ENCODE results near the gene MAP2K7.

The MAP2K7 gene

DNA sequence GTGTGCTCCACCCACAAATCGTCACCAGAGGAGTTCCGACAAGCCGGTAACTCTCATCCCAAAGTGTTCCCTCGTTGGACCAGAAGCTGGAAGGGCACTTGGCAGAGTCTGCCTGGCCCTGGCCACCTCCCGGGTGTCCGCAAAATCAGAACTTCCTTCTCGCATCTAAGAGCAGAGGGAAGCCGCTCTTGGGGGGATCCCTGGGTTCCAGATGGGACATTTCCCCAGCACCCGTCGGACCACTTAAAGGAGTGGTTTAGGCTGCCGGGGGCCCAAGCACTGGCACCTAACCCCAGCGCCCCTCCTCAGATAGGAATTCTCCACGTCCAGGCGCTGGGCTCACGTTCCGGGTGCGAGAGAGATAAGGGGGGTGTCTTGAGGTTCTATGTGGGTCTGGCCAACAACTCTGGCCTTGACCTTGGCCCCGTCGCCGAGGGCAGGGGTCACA lies 857 bp upstream of the MAP2K7 start:
- H3K27ac Mint-ChIP-seq, result peak overlapping the region; percentile 90
- H3K4me3 Mint-ChIP-seq, result peak overlapping the region; percentile 83
- peaks cover 33% of the 10 kb centered on the region for H3K27me3 Mint-ChIP-seq (ENCODE audit: low read depth, poor library complexity)
- no peaks in the 10 kb centered on the region for H3K36me3 Mint-ChIP-seq (ENCODE audit: low read depth)
- no peaks in the 10 kb centered on the region for H3K9me3 Mint-ChIP-seq
- TF ChIP-seq, protein P1, sequence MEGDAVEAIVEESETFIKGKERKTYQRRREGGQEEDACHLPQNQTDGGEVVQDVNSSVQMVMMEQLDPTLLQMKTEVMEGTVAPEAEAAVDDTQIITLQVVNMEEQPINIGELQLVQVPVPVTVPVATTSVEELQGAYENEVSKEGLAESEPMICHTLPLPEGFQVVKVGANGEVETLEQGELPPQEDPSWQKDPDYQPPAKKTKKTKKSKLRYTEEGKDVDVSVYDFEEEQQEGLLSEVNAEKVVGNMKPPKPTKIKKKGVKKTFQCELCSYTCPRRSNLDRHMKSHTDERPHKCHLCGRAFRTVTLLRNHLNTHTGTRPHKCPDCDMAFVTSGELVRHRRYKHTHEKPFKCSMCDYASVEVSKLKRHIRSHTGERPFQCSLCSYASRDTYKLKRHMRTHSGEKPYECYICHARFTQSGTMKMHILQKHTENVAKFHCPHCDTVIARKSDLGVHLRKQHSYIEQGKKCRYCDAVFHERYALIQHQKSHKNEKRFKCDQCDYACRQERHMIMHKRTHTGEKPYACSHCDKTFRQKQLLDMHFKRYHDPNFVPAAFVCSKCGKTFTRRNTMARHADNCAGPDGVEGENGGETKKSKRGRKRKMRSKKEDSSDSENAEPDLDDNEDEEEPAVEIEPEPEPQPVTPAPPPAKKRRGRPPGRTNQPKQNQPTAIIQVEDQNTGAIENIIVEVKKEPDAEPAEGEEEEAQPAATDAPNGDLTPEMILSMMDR (IDR thresholded peaks at IDR 0.05), result no peak
- H3K4me1 Mint-ChIP-seq, result peaks cover 33% of the 10 kb centered on the region
- DNase-seq, result no peak

GRCh38 chr19:7904074-7905020 lies 670 bp downstream of the MAP2K7 start:
- TF ChIP-seq, protein P1 (IDR thresholded peaks at IDR 0.05), result no peak
- Mint-ChIP-seq H3K36me3 (ENCODE audit: low read depth) (no peaks in the 10 kb centered on the region), H3K27me3 (ENCODE audit: low read depth, poor library complexity) (peaks cover 29% of the 10 kb centered on the region), H3K27ac (peak overlapping the region; percentile 46), H3K9me3 (no peaks in the 10 kb centered on the region), H3K4me3 (peak overlapping the region; percentile 89), H3K4me1 (peaks cover 32% of the 10 kb centered on the region)
- peak; percentile 58 for DNase-seq

DNA sequence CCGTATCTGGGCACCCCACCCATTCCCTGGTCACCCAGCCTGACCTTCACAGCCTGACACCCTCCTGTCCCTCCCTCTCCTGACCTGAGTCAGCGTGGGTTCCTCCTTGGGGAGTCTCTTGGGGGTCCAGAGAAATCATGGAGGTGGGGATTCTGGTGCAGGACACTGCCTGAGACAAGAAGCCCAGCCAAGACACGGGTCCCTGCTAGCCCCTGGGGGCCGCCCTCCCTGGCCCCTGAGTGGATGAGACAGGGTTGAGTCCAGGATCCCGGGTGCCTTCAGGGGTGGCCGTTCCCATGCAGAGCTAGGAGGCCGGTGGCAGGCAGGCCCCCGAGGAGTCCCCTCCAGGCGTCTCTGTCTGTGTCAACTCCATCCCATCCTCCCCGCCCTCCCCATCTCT lies 1.6 kb downstream of the MAP2K7 start:
- Mint-ChIP-seq H3K27ac (no peak overlapping the region), H3K9me3 (no peaks in the 10 kb centered on the region), H3K4me3 (peak overlapping the region; percentile 89), H3K36me3 (ENCODE audit: low read depth) (no peaks in the 10 kb centered on the region), H3K27me3 (ENCODE audit: low read depth, poor library complexity) (peaks cover 26% of the 10 kb centered on the region), H3K4me1 (peaks cover 29% of the 10 kb centered on the region)
- DNase-seq, result no peak
- TF ChIP-seq, protein P1 (IDR thresholded peaks at IDR 0.05), result no peak

GRCh38 chr19:7905859-7906258 lies 2.2 kb downstream of the MAP2K7 start:
- H3K27me3 Mint-ChIP-seq (ENCODE audit: low read depth, poor library complexity), result peaks cover 26% of the 10 kb centered on the region
- peaks cover 29% of the 10 kb centered on the region for H3K4me1 Mint-ChIP-seq
- peak overlapping the region; percentile 68 for H3K27ac Mint-ChIP-seq
- no peaks in the 10 kb centered on the region for H3K9me3 Mint-ChIP-seq
- TF ChIP-seq, protein P1 (IDR thresholded peaks at IDR 0.05), result no peak
- peaks cover 5% of the 10 kb centered on the region for H3K36me3 Mint-ChIP-seq (ENCODE audit: low read depth)
- DNase-seq, result no peak
- peak overlapping the region; percentile 89 for H3K4me3 Mint-ChIP-seq

DNA sequence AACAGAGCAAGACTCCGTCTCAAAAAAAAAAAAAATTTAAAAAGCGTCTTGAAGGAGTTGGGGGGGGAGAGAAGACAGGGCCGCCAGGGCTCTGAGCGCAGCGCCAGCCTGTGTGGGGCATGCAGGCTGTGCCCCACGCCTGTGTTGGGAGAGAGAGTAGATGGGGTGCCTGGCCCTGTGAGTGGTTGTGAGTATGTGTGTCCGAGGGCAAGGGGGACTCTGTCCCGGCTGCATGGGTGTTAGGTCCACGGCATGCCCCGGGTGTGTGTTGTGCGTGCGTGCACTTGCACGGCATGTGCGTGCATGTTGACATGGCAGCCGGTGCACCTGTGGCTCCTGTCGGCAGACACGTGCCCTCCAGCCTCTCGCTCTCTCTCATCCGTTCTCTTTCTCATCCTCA lies 3.4 kb downstream of the MAP2K7 start:
- Mint-ChIP-seq H3K4me1 (peaks cover 29% of the 10 kb centered on the region), H3K27ac (peak overlapping the region; percentile 66), H3K36me3 (ENCODE audit: low read depth) (peaks cover 12% of the 10 kb centered on the region), H3K27me3 (ENCODE audit: low read depth, poor library complexity) (peaks cover 13% of the 10 kb centered on the region), H3K4me3 (no peak overlapping the region), H3K9me3 (no peaks in the 10 kb centered on the region)
- DNase-seq, result no peak
- TF ChIP-seq, protein P1 (IDR thresholded peaks at IDR 0.05), result no peak

Measured in nephron progenitor cell (in vitro differentiated cells).